Coronary artery (tissue), 2 donors: ENCODE results near the gene PLEKHM1.
"Not testable (repeated sequence)": the region's sequence is repeated elsewhere in the genome, so short reads cannot be mapped to it uniquely, and the experiment has no call there.

ENCODE experiments used
- DNase-seq: peaks from one replicate; pipeline ENCODE4 v3.0.0-alpha.2; 2017; ENCODE audit warnings: low spot score
- H3K27ac ChIP-seq, 2 donors: fragments of 200-600 bp; sonication (generic); one replicate each; pipeline ENCODE4 v1.5.1; 2016 to 2019
- H3K4me3 ChIP-seq: fragments of 200-600 bp; sonication (generic); 2 replicates; pipeline ENCODE4 v1.5.1; 2016; ENCODE audit warnings: mild to moderate bottlenecking, moderate library complexity
- TF ChIP-seq, protein P1 (sequence below): fragments of 200-600 bp; sonication (generic); IDR thresholded peaks from one replicate; pipeline ENCODE4 v1.5.1; 2019; ENCODE audit warnings: antibody characterized with exemption

The PLEKHM1 gene

DNA sequence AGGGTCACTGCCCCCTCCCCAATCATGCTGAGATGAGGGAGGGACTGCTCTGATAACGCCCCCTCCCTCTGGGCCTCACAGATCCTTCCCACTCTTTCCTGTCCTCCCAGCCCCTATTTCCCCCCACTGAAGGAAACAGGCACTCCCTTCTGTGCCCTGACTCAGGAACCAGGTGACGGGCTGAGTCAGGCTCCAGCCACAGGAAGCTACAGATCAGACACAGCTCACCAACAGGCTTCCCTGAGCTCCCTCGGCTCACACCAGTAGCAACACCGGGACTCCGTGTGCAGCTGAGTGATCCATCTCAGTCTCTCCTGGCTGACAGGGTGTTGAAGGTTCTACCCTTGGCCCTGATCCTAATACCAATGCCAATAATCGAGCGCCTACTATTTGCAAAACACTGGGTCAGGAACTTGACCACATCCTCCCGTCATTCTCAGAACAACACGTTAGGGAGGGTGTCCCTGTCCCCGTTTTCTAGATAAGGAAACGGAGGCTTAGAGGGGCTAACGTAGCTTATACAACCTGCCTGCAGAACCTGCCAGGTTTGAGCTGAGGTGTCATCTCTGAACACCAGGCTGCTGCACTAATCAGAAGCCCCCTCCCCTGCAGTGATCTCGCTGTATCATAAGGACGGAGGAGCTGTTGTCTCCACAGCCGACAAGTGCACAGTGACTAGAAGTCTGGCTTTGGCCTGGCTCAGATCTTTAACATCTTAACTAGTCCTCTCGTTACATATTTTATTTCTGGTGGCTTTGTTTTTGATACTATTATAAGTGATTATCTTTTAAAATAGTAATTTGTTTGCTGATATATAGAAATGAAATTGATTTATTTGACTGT lies 44.4 kb downstream of the PLEKHM1 start:
- DNase-seq, H3K4me3 ChIP-seq: not testable (repeated sequence)
- H3K27ac ChIP-seq, result peak overlapping the region in 1 of 2 donors; percentile 48

DNA sequence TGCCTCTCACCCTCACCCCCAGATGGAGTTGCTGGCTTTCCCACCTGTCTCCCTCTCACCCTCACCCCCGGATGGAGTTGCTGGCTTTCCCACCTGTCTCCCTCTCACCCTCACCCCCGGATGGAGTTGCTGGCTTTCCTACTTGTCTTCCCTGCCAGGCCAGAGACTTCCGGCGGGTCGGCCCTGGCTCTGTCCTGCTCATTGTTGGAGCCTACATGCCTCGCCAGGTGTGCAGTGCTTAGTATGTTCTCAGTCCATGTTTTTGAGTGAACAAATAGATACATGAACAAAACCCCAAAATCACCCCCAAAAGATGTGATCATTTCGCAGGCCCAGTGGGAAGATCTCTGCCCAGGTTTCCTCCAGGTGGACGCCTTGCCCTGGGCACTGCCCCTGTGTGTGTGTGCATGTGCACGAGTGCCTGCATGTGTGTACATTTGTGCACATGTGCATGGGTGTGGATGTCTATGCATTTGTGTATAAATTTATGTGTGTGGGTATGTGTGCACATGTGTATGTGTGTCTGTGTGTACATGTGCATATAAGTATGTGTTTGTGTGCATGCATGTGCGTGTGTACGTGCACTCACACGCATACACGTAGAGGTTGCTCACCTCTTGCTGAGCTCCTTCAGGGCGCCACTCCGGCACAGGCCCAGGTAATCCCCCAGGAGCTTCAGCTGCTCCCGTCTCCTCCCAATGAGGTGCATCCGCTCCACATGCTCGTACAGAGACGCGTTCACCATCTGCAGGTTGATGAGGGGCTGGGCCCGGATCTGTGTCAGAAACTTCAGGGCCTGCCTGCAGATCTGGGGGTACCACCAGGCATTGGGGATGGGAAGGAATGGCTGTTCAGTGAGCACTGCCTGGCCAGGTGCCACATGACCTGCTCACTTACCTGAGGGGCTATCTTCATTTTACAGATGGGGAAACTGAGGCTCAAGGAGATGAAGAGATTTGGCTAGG lies 45.4 kb downstream of the PLEKHM1 start:
- H3K4me3 ChIP-seq, DNase-seq: not testable (repeated sequence)
- H3K27ac ChIP-seq, result peak overlapping the region in 1 of 2 donors; percentile 48

DNA sequence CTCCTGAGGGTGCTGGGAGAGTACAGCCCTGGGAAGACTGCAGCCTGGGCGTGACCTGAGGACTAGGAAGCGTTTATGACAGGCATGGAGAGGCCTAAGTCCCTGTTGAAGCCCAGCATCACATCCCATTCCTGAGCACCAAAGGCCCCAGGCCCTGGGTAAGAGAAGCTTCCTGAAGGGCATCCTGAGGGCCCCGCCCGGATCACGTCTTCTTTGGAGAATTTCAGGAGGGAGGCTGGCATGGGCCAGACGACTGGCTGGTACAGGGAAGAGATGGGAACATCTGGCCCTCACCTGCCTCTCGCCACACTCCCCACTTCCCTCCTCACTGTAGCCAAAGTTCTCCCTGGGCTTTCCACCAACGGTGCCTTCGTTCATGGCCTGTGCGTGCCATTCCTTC lies 46.2 kb downstream of the PLEKHM1 start:
- not testable (repeated sequence) for H3K4me3 ChIP-seq, H3K27ac ChIP-seq, DNase-seq

DNA sequence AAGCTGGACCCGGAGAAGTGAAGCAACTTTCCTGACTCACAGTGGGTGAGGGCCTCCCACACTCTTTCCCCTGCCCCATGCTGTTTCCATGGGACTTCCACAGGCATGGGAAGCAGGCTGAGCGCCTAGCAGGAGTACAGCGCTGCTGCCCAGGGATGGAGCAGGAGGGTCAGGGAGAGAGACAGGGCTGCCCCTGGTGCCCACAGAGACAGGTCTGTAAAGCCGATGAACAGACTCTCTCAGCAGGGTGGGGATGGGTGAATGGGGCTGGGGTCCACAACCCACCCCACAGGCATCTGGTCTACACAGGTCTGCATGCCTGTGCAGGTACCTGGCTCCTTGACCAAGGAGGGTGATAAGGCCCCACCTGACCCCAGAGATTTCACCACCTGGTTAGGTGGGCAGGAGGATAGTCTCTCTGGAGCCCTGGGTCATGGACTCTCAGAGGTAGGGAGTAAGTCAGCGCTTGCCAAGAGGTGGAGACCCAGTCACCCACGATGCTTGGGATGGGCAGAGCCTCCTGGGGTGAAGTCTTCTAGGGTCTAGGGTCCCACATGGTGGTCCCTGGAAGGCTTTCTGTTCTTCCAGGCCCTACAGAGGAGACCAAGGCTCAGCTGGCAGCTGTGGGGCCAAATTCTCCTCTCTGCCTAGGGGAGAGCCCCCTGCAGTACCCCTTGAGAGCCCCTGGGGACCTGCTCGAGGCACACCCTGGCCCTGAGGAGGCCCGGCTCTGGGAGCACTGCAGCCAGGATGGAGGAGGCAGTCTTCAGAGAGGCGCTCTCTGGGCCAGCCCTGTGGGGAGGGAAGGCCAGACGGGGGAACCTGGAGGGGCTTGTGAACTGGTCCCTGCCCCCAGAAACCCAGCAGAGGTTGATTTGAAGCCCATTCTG lies 46.9 kb downstream of the PLEKHM1 start:
- not testable (repeated sequence) for H3K27ac ChIP-seq, H3K4me3 ChIP-seq, DNase-seq

DNA sequence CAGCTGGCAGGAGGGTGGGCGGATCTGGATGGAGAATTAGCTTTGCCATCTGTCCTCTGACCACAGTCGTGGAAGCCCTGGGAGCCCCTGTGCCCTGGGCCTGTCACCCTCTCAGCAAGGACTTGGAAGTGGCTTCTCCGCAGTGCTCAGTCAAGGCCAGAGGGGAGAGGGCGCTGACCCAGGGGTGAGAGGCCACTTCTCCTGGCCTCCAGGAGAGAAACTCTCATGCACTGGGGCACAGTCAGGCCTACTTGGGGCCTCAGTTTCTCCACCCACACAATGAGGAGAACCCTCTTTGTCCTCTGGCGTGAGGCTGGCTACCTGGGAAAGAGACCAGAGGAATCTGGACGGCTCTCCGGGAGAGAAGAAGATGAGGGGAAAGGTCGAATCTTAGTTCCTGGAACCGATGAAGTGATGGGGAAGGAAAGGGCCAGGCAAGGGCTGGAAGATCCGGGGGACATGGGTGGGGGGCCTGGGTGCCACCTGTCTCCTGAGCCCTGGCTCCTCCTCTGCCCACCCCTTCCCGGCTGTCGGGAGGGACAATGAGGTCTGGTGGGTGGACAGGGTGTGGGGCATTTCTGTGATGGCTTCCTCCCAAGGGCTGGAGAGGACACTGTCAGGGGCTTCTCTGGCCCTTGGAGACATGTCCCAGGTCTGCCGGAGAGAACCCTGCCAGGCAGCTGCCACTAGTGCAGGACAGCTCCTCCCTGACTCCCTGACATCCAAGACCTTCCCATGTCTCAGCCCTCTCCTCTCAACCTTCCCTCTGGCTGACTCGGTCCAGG lies 48.8 kb downstream of the PLEKHM1 start:
- Histone ChIP-seq H3K27ac (no peak overlapping the region), H3K4me3 (no peak overlapping the region)
- TF ChIP-seq, protein P1, sequence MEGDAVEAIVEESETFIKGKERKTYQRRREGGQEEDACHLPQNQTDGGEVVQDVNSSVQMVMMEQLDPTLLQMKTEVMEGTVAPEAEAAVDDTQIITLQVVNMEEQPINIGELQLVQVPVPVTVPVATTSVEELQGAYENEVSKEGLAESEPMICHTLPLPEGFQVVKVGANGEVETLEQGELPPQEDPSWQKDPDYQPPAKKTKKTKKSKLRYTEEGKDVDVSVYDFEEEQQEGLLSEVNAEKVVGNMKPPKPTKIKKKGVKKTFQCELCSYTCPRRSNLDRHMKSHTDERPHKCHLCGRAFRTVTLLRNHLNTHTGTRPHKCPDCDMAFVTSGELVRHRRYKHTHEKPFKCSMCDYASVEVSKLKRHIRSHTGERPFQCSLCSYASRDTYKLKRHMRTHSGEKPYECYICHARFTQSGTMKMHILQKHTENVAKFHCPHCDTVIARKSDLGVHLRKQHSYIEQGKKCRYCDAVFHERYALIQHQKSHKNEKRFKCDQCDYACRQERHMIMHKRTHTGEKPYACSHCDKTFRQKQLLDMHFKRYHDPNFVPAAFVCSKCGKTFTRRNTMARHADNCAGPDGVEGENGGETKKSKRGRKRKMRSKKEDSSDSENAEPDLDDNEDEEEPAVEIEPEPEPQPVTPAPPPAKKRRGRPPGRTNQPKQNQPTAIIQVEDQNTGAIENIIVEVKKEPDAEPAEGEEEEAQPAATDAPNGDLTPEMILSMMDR, result no peak
- DNase-seq, result peak; percentile 54

DNA sequence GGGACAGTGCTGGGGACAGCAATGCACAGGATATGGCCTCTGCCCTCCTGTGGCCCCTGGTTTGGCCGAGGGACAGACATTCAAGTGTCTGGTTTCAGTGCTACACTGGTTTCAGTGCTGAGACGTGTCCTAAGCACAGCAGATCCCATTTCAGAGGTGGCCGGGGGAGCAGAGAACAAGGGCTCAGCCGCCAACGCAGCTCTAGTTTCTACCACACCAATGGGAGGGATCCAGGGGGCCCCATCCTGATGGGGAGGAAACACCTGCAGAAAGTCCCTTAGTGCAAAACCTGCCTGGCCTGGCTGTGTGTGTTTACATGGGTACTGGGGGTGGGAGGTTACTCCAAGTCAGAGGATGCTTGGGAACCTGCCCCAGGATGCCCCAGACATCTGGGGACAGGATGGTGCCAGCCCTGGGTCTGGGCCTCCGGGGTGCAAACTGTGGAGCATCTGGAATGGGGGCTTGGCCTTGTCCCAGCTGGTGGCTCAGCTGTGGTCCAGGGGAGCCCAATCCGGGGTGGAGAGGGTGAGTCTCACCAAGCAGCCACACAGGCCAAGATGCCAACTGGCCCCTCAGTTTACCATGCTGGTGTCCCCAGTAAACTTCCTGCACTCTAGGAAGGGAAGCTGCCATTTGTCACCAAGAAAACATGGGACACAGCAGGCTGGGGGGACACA lies 49.5 kb downstream of the PLEKHM1 start:
- not testable (repeated sequence) for DNase-seq, H3K27ac ChIP-seq, H3K4me3 ChIP-seq

DNA sequence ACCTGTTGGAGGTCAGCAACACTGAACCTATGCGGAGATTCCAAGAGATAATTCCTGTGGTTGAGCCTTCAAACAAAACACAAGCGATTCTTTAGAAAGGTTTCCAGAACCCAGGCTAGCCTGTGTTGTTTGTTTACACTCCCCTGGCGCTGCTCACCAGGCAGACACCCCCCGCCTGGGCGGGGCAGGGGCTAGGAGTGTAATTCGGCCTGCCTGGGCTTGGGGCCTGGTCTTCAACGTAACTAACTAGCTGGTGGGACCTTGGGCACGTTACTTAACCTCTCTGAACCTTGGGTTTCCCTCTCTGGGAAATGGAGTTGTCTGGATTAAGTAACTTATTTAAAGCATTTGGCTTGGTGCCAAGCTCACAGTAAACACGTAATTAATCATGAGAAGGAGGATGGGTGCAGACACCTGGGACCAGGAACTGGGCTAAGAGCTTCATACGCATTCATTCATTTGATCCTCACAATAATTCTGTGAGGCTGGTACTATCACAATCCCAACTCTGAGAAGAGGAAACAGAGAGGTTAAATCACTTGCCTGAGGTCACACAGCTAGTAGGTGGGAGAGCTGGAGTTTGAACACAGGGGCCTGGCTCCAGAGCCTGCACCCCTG lies 50.3 kb downstream of the PLEKHM1 start:
- H3K27ac ChIP-seq, result no peak overlapping the region
- TF ChIP-seq, protein P1, result no peak
- H3K4me3 ChIP-seq, result no peak overlapping the region
- no peak for DNase-seq

DNA sequence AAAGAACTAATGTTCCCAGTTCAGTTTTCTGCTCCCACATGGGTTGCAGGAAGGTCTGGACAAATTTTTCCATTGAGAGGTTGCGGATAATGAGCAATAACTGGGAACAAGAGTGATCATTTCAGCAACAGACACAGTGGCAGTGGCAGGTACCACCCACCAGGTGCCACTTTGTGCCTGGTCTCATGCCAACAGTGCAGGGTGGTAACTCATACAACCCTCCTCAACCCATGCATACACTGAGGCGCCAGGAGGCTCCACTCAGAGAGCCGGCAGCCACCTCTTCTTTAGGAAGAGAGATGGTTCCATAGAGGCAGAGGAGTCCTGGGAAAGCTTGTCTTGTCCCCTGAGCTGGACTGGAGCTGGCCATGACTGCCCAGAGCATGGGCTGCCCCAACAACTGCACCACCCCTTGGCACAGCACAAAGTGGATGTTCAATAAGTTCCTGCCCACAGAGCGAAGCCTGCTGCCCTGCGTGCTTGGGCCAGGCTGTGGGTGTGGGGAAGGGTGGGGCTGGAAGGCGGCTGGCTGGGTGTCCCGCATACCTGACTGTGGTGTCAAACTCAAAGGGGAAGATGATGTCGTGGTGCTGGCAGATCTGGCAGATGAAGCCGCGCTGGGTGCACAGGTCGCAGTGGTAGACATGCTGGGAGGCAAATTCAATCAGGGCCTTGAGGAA lies 51.5 kb downstream of the PLEKHM1 start:
- no peak for DNase-seq
- TF ChIP-seq, protein P1, result no peak
- no peak overlapping the region for H3K4me3 ChIP-seq
- no peak overlapping the region for H3K27ac ChIP-seq
